OCI-LY3 (cell line): ENCODE results near the gene TBC1D5.

Experiments
- CTCF ChIP-seq: fragments of 200-600, 300-600 bp; sonication (generic); IDR thresholded peaks from 2 replicates; pipeline ENCODE4 v1.5.1; 2014; ENCODE audit warnings: antibody characterized with exemption, low read length, low read depth
- EZH2phosphoT487 ChIP-seq: fragments of 200-600 bp; shearing (Covaris generic); IDR thresholded peaks from 2 replicates; pipeline ENCODE4 v1.6.1; 2018; ENCODE audit warnings: antibody characterized with exemption, mixed run types, low read depth

GRCh38 chr3:17149076-17149475 lies 593.4 kb downstream of the TBC1D5 start:
- no peak for TF ChIP-seq CTCF
- TF ChIP-seq EZH2phosphoT487 = no peak
